ENCODE results near the gene IRAK3.
"Not testable (repeated sequence)": the region's sequence is repeated elsewhere in the genome, so short reads cannot be mapped to it uniquely, and the experiment has no call there.

The IRAK3 gene

GRCh38 chr12:66234773-66235625 is 46.0 kb downstream of the IRAK3 start:
- H2BK120ac ChIP-seq (ENCODE audit: low read depth, low read length); H3K4me1 ChIP-seq (ENCODE audit: control insufficient read depth in 2 of 2, insufficient read depth in 1 of 2, low read depth in 1 of 2, low read length in 2 of 2); H2BK15ac ChIP-seq (ENCODE audit: low read length); H3K23ac ChIP-seq (ENCODE audit: low read depth, low read length, poor library complexity); H2BK5ac ChIP-seq (ENCODE audit: low read length); H4K91ac ChIP-seq (ENCODE audit: low read depth, low read length, poor library complexity); H3K79me1 ChIP-seq (ENCODE audit: low read depth, low read length); H2AK5ac ChIP-seq (ENCODE audit: low read depth, low read length); H3K14ac ChIP-seq (ENCODE audit: low read length); H3K27ac ChIP-seq (replicated peaks; ENCODE audit: low read length); H3K18ac ChIP-seq (ENCODE audit: low read length); H3K4ac ChIP-seq (ENCODE audit: low read length); H3K36me3 ChIP-seq (replicated peaks in 1 of 2; ENCODE audit: control insufficient read depth in 2 of 2, insufficient read depth in 2 of 2, low read length in 2 of 2); H3K9ac ChIP-seq (ENCODE audit: low read depth, low read length, poor library complexity); H2BK12ac ChIP-seq (ENCODE audit: low read length); H4K8ac ChIP-seq (ENCODE audit: low read depth, low read length); H3K9me3 ChIP-seq (replicated peaks in 1 of 2; ENCODE audit: control insufficient read depth in 2 of 2, insufficient read depth in 1 of 2, low read depth in 1 of 2, low read length in 2 of 2): not testable (repeated sequence)
- Histone ChIP-seq H2AFZ (ENCODE audit: low read length) (peak overlapping the region; percentile 88), H3K4me2 (ENCODE audit: insufficient read depth, low read length, poor library complexity, severe bottlenecking) (peak overlapping the region; percentile 47), H3K27me3 (ENCODE audit: control insufficient read depth in 3 of 3, insufficient read depth in 3 of 3, low read depth in 1 of 3, low read length in 3 of 3) (peaks cover 0 to 46% (median 0%) of the 10 kb centered on the region in 3 experiments), H3K4me3 (ENCODE audit: low read length in 2 of 2) (peak overlapping the region; percentile 41 to 77)
- peak; percentile 51 for DNase-seq (ENCODE audit: low spot score)
- no CpG with 5 or more reads among the region's 72 CpGs for WGBS, 2 donors (ENCODE audit: extremely low coverage in 2 of 2, insufficient read length in 2 of 2, insufficient replicate concordance in 1 of 2)

- no peak overlapping the region for H3K27ac ChIP-seq (replicated peaks; ENCODE audit: low read length)
- no CpG with 5 or more reads among the region's 5 CpGs for WGBS, 2 donors (ENCODE audit: extremely low coverage in 2 of 2, insufficient read length in 2 of 2, insufficient replicate concordance in 1 of 2)
- H3K79me1 ChIP-seq (ENCODE audit: low read depth, low read length): no peaks in the 10 kb centered on the region
- H2BK15ac ChIP-seq (ENCODE audit: low read length): no peak overlapping the region
- H3K4me1 ChIP-seq (ENCODE audit: control insufficient read depth in 2 of 2, insufficient read depth in 1 of 2, low read depth in 1 of 2, low read length in 2 of 2): peaks cover 2% of the 10 kb centered on the region in 2 donors
- H3K23ac ChIP-seq (ENCODE audit: low read depth, low read length, poor library complexity): no peak overlapping the region
- peak overlapping the region; percentile 41 to 77 for H3K4me3 ChIP-seq (ENCODE audit: low read length in 2 of 2)
- H3K36me3 ChIP-seq (replicated peaks in 1 of 2; ENCODE audit: control insufficient read depth in 2 of 2, insufficient read depth in 2 of 2, low read length in 2 of 2): no peaks in the 10 kb centered on the region
- H3K4me2 ChIP-seq (ENCODE audit: insufficient read depth, low read length, poor library complexity, severe bottlenecking): peak overlapping the region; percentile 47
- H2BK120ac ChIP-seq (ENCODE audit: low read depth, low read length): no peak overlapping the region
- no peak overlapping the region for H3K9ac ChIP-seq (ENCODE audit: low read depth, low read length, poor library complexity)
- peak overlapping the region; percentile 88 for H2AFZ ChIP-seq (ENCODE audit: low read length)
- peaks cover 0 to 46% (median 0%) of the 10 kb centered on the region in 3 experiments for H3K27me3 ChIP-seq (ENCODE audit: control insufficient read depth in 3 of 3, insufficient read depth in 3 of 3, low read depth in 1 of 3, low read length in 3 of 3)
- H4K91ac ChIP-seq (ENCODE audit: low read depth, low read length, poor library complexity): no peak overlapping the region
- H3K4ac ChIP-seq (ENCODE audit: low read length): no peak overlapping the region
- no peak for DNase-seq (ENCODE audit: low spot score)
- H4K8ac ChIP-seq (ENCODE audit: low read depth, low read length): no peak overlapping the region
- H2BK5ac ChIP-seq (ENCODE audit: low read length): no peak overlapping the region
- H3K18ac ChIP-seq (ENCODE audit: low read length): no peak overlapping the region
- H2AK5ac ChIP-seq (ENCODE audit: low read depth, low read length): no peak overlapping the region
- H2BK12ac ChIP-seq (ENCODE audit: low read length): no peak overlapping the region
- H3K9me3 ChIP-seq (replicated peaks in 1 of 2; ENCODE audit: control insufficient read depth in 2 of 2, insufficient read depth in 1 of 2, low read depth in 1 of 2, low read length in 2 of 2): no peaks in the 10 kb centered on the region
- H3K14ac ChIP-seq (ENCODE audit: low read length): no peak overlapping the region
These were observed 46.7 kb downstream of the IRAK3 start for GRCh38 chr12:66235626-66236281.

GRCh38 chr12:66236282-66236675 is 47.3 kb downstream of the IRAK3 start:
- H3K4me1 ChIP-seq (ENCODE audit: control insufficient read depth in 2 of 2, insufficient read depth in 1 of 2, low read depth in 1 of 2, low read length in 2 of 2); H2AFZ ChIP-seq (ENCODE audit: low read length); H3K27ac ChIP-seq (replicated peaks; ENCODE audit: low read length); H2BK15ac ChIP-seq (ENCODE audit: low read length); H3K4ac ChIP-seq (ENCODE audit: low read length); H3K9me3 ChIP-seq (replicated peaks in 1 of 2; ENCODE audit: control insufficient read depth in 2 of 2, insufficient read depth in 1 of 2, low read depth in 1 of 2, low read length in 2 of 2); H3K9ac ChIP-seq (ENCODE audit: low read depth, low read length, poor library complexity); H4K8ac ChIP-seq (ENCODE audit: low read depth, low read length); H2BK12ac ChIP-seq (ENCODE audit: low read length); H3K4me2 ChIP-seq (ENCODE audit: insufficient read depth, low read length, poor library complexity, severe bottlenecking); H2AK5ac ChIP-seq (ENCODE audit: low read depth, low read length); H3K14ac ChIP-seq (ENCODE audit: low read length); H2BK120ac ChIP-seq (ENCODE audit: low read depth, low read length); H2BK5ac ChIP-seq (ENCODE audit: low read length); H3K79me1 ChIP-seq (ENCODE audit: low read depth, low read length); H3K36me3 ChIP-seq (replicated peaks in 1 of 2; ENCODE audit: control insufficient read depth in 2 of 2, insufficient read depth in 2 of 2, low read length in 2 of 2); H3K23ac ChIP-seq (ENCODE audit: low read depth, low read length, poor library complexity); DNase-seq (ENCODE audit: low spot score); H3K4me3 ChIP-seq (ENCODE audit: low read length in 2 of 2); H4K91ac ChIP-seq (ENCODE audit: low read depth, low read length, poor library complexity); H3K18ac ChIP-seq (ENCODE audit: low read length): not testable (repeated sequence)
- no CpG with 5 or more reads among the region's 4 CpGs for WGBS, 2 donors (ENCODE audit: extremely low coverage in 2 of 2, insufficient read length in 2 of 2, insufficient replicate concordance in 1 of 2)
- H3K27me3 ChIP-seq (ENCODE audit: control insufficient read depth in 3 of 3, insufficient read depth in 3 of 3, low read depth in 1 of 3, low read length in 3 of 3): peaks cover 0 to 46% (median 0%) of the 10 kb centered on the region in 3 experiments

- no peak overlapping the region for H2AFZ ChIP-seq (ENCODE audit: low read length)
- WGBS, 2 donors (ENCODE audit: extremely low coverage in 2 of 2, insufficient read length in 2 of 2, insufficient replicate concordance in 1 of 2): no CpG with 5 or more reads among the region's 2 CpGs
- H3K27me3 ChIP-seq (ENCODE audit: control insufficient read depth in 3 of 3, insufficient read depth in 3 of 3, low read depth in 1 of 3, low read length in 3 of 3): peaks cover 0 to 46% (median 0%) of the 10 kb centered on the region in 3 experiments
- H2BK15ac ChIP-seq (ENCODE audit: low read length): no peak overlapping the region
- no peak overlapping the region for H2BK5ac ChIP-seq (ENCODE audit: low read length)
- no peaks in the 10 kb centered on the region for H3K36me3 ChIP-seq (replicated peaks in 1 of 2; ENCODE audit: control insufficient read depth in 2 of 2, insufficient read depth in 2 of 2, low read length in 2 of 2)
- no peak overlapping the region for H3K4ac ChIP-seq (ENCODE audit: low read length)
- H3K4me2 ChIP-seq (ENCODE audit: insufficient read depth, low read length, poor library complexity, severe bottlenecking): no peak overlapping the region
- H3K9ac ChIP-seq (ENCODE audit: low read depth, low read length, poor library complexity): no peak overlapping the region
- H2BK120ac ChIP-seq (ENCODE audit: low read depth, low read length): no peak overlapping the region
- no peak overlapping the region for H3K18ac ChIP-seq (ENCODE audit: low read length)
- peaks cover 2% of the 10 kb centered on the region in 2 donors for H3K4me1 ChIP-seq (ENCODE audit: control insufficient read depth in 2 of 2, insufficient read depth in 1 of 2, low read depth in 1 of 2, low read length in 2 of 2)
- DNase-seq (ENCODE audit: low spot score): no peak
- no peak overlapping the region for H3K23ac ChIP-seq (ENCODE audit: low read depth, low read length, poor library complexity)
- H2BK12ac ChIP-seq (ENCODE audit: low read length): no peak overlapping the region
- H2AK5ac ChIP-seq (ENCODE audit: low read depth, low read length): no peak overlapping the region
- H3K14ac ChIP-seq (ENCODE audit: low read length): no peak overlapping the region
- H3K79me1 ChIP-seq (ENCODE audit: low read depth, low read length): no peaks in the 10 kb centered on the region
- no peak overlapping the region for H3K27ac ChIP-seq (replicated peaks; ENCODE audit: low read length)
- H3K9me3 ChIP-seq (replicated peaks in 1 of 2; ENCODE audit: control insufficient read depth in 2 of 2, insufficient read depth in 1 of 2, low read depth in 1 of 2, low read length in 2 of 2): no peaks in the 10 kb centered on the region
- H4K91ac ChIP-seq (ENCODE audit: low read depth, low read length, poor library complexity): no peak overlapping the region
- no peak overlapping the region for H4K8ac ChIP-seq (ENCODE audit: low read depth, low read length)
- no peak overlapping the region for H3K4me3 ChIP-seq (ENCODE audit: low read length in 2 of 2)
These were observed 48.0 kb downstream of the IRAK3 start for GRCh38 chr12:66236969-66237368.

All from neuronal stem cell (in vitro differentiated cells).